GM12892 (cell line): Measurements from ENCODE around the gene CADM3.

Experiments
- POLR2A ChIP-seq: IDR thresholded peaks from 2 replicates; pipeline ENCODE4 v1.6.1; 2011; ENCODE audit warnings: low read depth, low read length, control low read depth
- POLR2AphosphoS5 ChIP-seq: IDR thresholded peaks from 2 replicates; pipeline ENCODE4 v1.6.1; 2011; ENCODE audit warnings: low read depth, low read length, control low read depth
- TAF1 ChIP-seq: IDR thresholded peaks from 2 replicates; pipeline ENCODE4 v1.6.1; 2011; ENCODE audit warnings: low read depth, mild to moderate bottlenecking, control low read depth, low read length, borderline replicate concordance

- TF ChIP-seq POLR2AphosphoS5, result no peak
- no peak for TF ChIP-seq POLR2A
- no peak for TF ChIP-seq TAF1
These were observed 7.7 kb upstream of the CADM3 start for GRCh38 chr1:159163614-159164228.
